GM21423 (cell line): Measurements from ENCODE around the gene CEACAM6.

ENCODE experiments used
- ATAC-seq: cut with Tn5 transposase; IDR thresholded peaks from one replicate; pipeline ENCODE4 v1.9.1; 2021; ENCODE audit warnings: mild to moderate bottlenecking, moderate library complexity; ENCODE audit not compliant: unreplicated experiment

The CEACAM6 gene

DNA sequence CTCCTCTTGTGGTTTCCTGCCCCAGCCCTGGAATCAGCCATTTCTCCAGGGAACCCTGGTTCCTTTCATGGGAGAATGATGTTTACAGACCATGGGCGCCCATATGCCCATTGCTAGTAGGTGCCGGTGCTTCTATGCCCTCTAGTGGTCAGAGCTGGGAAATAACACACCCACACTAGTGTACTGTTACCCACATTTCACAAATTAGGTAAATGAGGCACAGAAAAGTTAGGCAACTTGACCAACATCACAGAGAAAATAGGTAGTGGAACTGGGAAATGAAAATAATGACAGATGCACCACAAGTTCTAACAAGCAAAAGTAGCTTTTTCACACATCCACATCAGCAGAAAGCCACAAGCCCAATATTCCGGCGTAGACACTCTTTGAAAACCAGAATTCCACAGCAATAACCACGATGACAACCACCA, 39.7 kb downstream of the CEACAM6 start:
- ATAC-seq: no peak

DNA sequence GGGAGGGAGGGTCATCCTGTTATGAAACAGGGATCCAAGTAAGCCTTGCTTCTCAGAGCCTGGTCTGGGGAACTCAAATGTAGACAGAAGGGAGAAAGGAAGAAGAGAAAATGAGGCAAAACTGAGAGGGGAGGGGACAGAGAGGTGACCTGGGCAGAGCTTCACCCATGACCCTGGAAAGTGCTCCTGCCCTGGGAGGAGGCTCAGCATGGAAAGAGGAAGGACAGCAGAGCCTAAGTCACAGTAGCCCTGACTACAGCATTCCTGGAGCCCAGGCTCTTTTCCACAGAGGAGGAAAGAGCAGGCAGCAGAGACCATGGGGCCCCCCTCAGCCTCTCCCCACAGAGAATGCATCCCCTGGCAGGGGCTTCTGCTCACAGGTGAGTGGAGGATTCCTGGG, 41.0 kb downstream of the CEACAM6 start, which contains the start of gene CEACAM3:
Gene CEACAM3, plus strand, starts transcription at position 226 of the 400 bp plus-strand sequence. Its CDS starts 91 bp downstream, at position 317.
- ATAC-seq: no peak

DNA sequence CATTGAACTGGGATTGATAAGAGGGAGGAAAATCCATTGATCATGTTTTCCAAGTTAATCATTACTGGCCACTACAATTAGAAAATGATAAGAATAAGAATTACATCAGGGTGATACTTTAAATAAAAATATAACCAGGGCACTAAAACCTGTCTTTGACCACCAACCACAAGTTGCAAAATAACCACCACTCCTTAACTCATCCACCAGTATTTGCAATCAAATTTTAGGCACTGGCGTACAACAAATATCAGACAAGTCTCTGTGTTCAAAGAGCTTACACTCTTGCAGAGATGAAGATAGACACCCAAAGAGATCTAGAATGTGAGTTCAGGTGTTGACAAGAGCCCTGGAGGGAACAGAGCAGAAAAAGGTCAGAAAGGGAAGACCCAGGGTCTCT, 41.6 kb downstream of the CEACAM6 start:
- ATAC-seq: no peak

DNA sequence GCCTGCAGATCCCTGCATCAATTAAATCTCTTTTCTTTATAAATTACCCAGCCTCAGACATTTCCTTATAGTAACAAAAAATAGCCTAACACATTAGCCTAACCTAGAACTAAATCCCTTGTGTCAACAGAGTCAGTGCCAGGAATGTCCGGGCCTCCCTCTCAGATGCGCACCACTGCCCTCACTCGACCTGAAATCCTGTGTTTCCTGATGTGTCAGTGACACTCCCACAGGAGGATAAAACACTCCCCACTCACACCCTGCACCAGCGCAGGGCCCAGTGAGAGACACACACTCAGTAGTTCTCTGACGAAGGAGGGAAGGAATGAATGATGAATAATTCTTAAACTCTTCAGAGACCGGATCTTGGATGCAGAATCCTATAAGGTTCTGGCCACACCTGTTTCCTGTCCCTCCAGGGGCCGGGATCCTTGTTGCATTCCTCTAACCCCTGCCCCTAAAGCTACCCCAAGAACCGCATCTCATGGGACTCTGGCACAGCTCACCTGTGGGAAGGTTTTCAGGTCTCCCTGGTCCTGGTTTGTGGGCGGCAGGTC, 44.2 kb downstream of the CEACAM6 start:
- ATAC-seq: no peak

DNA sequence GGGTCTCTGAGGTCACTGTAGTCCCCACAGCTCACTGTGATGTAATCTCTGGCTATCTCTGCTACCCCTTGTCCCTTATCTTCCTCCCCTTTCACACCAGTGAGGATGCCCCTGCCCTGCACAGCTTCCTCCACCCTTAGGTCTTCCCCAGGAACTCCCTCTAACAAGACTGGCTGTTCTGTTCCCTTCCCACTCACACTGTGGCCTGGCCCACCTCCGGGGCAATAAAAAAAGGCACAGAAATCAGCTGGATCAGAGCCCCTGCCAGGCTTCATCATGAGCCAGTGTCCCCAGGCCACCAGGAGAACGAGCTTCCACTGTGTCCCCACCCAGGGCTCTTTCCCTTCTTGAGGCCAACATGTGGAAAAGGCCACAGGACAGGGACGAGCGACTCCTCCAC, 45.7 kb downstream of the CEACAM6 start:
- ATAC-seq: no peak

DNA sequence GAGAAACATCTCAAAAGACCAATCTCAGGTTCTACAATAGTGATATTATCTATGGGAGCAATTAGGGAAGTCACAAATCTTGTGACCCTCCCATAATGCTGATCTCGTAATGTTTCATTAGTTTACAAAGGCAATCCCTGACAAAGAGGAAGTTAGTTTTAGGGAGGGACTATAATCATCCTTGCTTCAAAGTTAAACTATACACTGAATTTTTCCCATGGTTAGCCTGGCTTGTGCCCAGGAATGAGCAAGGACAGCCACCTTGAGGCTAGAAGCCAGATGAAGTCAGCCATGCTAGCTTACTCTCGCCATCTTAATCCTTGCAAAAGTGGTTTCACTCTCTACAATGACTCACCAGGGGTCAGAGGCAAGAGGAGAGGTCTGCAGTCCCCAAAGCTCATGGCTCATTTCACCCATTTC, 46.5 kb downstream of the CEACAM6 start:
- ATAC-seq: no peak

DNA sequence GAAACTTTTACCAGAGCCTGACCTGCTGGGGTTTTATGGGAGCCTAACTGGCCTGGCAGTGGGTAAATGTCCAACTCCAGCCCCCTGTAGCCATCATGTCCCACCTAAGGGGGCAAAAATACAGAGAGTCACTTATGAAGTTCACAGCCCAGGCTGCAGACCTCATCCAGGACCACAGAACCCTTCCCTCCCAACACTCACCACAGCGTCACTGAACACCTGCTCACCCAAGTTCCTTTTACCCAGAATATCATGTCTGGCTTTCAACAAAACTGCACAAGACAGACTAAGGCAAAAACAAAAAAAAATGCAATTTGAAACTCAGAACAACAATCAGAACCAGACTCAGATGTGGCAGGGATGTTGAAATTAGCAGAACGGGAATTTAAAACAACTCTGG, 47.4 kb downstream of the CEACAM6 start:
- ATAC-seq: no peak

DNA sequence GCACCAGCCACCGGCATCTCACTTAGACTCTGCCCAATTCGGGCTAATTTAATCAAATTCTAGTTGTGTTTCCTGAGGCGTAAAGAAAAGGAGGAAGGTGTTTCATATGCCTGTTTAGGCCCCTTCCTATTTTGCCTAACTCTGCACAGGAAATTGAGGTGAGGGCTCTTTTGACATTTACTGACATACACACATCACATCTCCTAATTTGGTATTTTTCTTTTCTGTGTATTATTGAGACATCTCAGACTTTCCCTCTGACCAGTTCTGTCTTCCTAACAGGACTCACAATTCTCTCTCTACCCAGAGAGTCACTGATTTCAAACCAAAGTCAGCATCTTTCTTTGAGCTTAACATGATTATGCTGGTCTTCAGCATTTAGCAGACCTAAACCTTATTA, 49.0 kb downstream of the CEACAM6 start:
- no peak for ATAC-seq

DNA sequence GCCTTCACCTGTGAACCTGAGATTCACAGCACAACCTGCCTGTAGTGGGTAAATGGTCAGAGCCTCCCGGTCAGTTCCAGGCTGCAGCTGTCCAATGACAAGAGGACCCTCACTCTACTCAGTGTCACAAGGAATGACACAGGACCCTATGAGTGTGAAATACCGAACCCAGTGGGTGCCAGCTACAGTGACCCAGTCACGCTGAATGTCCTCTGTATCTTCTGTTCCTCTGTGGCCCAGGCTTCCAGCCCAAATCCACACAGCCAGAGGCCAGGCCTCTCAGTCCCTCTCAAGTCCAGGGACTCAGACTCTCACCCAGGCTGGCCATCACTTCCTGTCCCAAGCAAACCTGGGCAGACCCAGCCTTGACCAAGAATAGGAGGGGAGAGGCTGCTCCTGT, 51.8 kb downstream of the CEACAM6 start:
- no peak for ATAC-seq

DNA sequence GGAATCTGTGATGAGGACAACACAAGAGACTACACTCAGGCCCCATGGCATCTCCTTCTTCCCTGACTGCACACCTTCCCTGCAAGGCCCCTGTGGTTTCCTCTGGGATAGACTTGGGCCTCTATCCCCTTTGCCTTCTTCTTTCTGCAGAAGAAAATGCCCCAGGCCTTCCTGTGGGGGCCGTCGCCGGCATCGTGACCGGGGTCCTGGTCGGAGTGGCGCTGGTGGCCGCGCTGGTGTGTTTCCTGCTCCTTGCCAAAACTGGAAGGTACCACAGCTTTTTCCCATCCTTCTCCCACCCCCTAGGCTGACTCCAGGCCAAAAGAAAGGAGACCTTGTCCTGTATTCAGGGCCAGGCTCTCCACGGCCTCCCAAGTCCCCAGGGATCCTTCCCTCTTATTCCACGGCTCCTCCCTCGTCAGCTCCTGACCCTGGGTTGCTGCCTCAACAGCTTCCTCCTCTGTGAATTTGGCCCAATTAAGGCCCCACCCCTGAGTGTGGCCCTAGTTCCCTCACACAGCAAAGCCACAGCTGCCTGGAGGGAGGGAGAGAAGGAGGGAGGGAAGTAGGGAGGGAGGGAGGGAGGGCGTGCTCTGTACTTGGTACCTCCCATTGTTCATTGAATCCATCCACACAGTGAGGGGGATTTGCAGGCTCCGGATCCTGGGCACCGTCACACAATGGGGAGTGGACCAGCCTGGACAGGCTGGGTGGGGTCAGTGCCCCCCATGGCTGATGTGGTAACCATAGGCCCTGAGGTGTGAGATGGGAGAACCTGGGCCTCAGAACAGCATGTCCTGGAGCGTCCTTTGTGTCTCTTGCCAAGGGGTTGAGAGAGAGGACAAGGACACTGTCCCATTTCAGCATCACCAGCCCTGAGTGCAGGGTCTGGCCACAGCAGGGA, 53.6 kb downstream of the CEACAM6 start:
- ATAC-seq: no peak

DNA sequence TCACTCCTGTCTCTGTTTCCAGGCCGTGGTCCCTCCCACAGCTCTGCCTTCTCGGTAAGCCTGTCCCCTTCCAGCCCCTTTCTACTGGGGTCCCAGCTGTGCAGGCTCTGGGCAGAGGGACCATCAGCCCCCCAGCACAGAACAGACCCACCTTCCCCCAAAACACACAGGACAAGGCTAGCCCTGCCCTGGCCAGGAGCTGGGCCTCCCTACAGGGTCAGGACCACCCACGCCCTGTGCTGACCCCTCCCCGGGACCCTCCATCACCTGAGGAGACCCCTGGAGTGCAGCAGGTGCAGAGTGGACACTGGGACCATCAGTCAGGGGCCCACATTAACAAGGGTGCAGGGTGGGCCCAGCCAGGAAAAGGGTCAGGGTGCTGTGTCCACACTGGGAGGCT, 55.0 kb downstream of the CEACAM6 start:
- no peak for ATAC-seq

DNA sequence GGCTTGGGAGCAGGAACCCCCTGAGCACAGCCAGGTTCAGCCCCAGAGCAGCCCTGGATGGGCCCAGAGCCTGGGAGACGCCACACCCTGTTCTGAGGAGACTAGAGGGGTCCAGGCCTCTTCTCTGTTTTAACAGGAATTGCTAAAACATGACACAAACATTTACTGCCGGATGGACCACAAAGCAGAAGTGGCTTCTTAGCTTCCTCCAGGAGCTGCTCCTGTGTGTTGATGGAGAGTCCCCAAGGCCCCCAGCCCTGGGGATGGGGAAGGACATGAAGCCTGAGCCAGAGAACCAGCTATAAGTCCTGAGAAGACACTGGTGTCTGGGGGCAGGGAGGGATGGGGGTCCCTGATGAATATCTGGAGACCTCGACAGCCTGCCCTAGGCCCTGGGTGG, 55.7 kb downstream of the CEACAM6 start:
- no peak for ATAC-seq

DNA sequence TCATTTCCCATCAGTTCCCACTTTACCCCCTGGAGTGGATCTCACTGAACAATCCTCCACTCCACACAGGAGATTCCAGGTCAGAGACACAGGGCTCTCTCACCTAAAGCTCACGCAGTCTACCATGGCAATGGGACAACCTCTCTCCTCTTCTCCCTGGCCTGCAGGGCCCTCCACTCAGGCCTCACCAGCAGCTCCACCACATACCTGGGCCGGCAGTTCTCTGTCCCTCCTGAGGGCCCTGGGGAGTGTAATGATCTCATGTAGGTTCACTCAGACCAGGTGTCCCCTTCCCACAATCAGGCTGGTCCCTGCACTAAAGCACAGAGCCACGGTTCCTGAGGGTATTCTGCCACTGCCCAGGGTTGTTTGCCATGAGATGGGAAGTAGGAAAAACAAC, 56.7 kb downstream of the CEACAM6 start:
- no peak for ATAC-seq

DNA sequence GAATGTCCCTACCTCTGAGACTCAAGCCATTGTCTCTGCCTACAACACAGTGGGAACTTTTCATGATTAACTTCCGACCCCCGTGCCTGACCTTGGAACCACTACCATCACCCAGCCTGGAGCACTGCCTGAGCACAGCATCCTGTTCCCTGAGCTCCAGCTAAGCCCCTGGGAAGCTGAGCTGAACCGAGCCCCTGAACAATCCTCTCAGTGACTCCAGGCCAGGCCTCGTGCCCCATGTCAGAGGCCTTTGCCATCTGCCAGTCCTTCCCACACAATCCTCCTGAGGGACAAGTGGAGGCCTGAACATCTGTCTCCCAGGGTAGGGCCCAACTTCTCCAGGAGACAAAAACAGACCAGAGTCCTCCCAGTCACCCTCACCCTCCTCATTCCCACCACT, 58.6 kb downstream of the CEACAM6 start:
- no peak for ATAC-seq

DNA sequence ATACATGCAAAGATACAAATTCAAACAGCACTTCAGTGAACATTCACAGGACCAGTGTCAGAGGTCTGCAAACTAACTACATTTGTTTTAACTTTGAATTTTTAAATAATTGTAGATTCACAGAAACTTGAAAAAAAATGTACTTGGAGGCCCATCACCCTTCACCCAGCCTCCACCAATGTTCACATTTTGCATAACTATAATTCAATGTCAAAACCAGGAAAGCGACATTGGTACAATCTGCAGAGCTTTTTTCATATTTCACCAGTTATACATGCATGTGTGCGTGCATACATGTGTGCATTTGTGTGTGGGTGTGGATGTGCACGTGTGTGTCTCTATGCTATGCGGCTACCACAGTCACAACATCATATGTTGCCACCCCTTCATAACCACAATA, 60.0 kb downstream of the CEACAM6 start:
- ATAC-seq: no peak

DNA sequence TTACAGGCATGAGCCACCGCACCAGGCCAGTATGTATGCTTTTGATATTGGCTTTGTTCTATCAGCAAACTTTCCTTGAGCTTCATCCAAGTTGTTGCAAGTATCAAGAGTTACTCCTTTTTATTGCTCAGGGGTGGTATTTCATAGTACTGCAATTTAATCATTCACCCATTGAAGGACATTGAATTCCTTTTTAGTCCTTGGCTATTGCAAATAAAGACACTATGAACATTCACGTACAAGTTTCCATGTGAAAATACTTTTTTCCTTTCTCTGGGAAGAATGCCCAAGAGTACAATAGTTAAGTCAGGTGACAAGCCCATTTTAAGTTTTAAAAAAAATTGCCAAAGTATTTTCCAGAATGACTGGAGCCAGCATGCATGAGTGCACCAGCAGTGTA, 61.4 kb downstream of the CEACAM6 start:
- ATAC-seq: no peak

DNA sequence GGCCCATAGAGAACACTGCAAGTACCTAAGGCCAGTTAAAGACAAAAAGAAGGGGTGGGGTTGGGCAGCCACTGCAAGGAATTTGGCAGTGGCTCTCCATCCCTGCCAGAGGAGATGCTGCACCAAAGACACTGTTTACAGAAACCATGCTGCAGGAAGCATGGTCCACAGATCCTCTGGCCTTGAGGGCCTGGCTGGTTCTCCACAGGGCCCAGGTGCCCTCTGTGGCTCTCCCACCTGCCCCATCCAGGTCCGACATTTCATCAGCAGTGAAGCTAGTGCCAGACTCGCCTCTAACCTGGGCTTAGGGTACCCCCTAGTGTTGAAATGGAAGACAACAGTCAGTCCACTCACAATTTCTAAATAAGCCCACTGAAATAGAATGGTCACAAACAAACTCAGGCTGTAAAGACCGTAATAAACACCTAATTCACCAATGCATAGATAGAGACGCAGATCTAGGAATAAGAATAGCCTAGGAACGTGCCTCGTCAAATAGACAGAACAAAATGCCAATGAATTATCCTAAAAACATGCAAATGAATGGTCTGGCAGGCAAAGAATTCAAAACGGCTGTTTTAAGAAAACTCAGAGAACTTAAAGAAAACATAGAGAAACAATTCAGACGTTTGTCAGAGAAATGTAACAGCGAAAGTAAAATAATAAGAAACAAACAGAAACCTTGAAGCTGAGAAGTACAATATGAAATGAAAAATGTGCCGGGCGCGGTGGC, 65.8 kb downstream of the CEACAM6 start:
- no peak for ATAC-seq
